Stimulated activated CD4-positive, alpha-beta T cell treated with anti-CD3 and anti-CD28 coated beads, Interleukin-2, amount 100 ng/mL, for 48 hours (primary cell): ENCODE results near the gene DACH1.
"Not testable (repeated sequence)": the region's sequence is repeated elsewhere in the genome, so short reads cannot be mapped to it uniquely, and the experiment has no call there.

ENCODE experiments used
- DNase-seq, 2 donors: peaks; one replicate each; pipeline ENCODE4 v3.0.0-alpha.2; 2020

DACH1 gene

GRCh38 chr13:71827241-71827640 lies 39.8 kb downstream of the DACH1 start:
- no peak for DNase-seq

- no peak for DNase-seq
Measured at GRCh38 chr13:71820699-71821098, 46.3 kb downstream of the DACH1 start.

GRCh38 chr13:71817335-71817734 lies 49.7 kb downstream of the DACH1 start:
- no peak for DNase-seq

GRCh38 chr13:71814806-71815360 lies 52.1 kb downstream of the DACH1 start:
- DNase-seq, result no peak

- no peak for DNase-seq
Measured at GRCh38 chr13:71813187-71813586, 53.8 kb downstream of the DACH1 start.

- no peak for DNase-seq
Measured at GRCh38 chr13:71811344-71811743, 55.7 kb downstream of the DACH1 start.

GRCh38 chr13:71808708-71809107 lies 58.3 kb downstream of the DACH1 start:
- DNase-seq, result no peak

GRCh38 chr13:71806886-71807285 lies 60.1 kb downstream of the DACH1 start:
- DNase-seq, result no peak

- no peak for DNase-seq
Measured at GRCh38 chr13:71803066-71803465, 63.9 kb downstream of the DACH1 start.

- DNase-seq, result no peak
Measured at GRCh38 chr13:71801781-71802180, 65.2 kb downstream of the DACH1 start.

GRCh38 chr13:71801165-71801760 lies 65.7 kb downstream of the DACH1 start:
- DNase-seq, result no peak

- no peak for DNase-seq
Measured at GRCh38 chr13:71799324-71799723, 67.7 kb downstream of the DACH1 start.

- DNase-seq, result no peak
Measured at GRCh38 chr13:71798707-71799106, 68.3 kb downstream of the DACH1 start.

GRCh38 chr13:71797517-71797916 lies 69.5 kb downstream of the DACH1 start:
- DNase-seq, result no peak

- DNase-seq, result no peak
Measured at GRCh38 chr13:71789693-71790329, 77.2 kb downstream of the DACH1 start.

GRCh38 chr13:71789037-71789436 lies 78.0 kb downstream of the DACH1 start:
- DNase-seq, result no peak

GRCh38 chr13:71787414-71787813 lies 79.6 kb downstream of the DACH1 start:
- DNase-seq, result no peak

GRCh38 chr13:71786875-71787274 lies 80.1 kb downstream of the DACH1 start:
- DNase-seq, result no peak

GRCh38 chr13:71785361-71785760 lies 81.6 kb downstream of the DACH1 start:
- DNase-seq, result no peak

- DNase-seq, result no peak
Measured at GRCh38 chr13:71780546-71780945, 86.5 kb downstream of the DACH1 start.

GRCh38 chr13:71778998-71779397 lies 88.0 kb downstream of the DACH1 start:
- DNase-seq, result not testable (repeated sequence)

GRCh38 chr13:71775966-71776365 lies 91.0 kb downstream of the DACH1 start:
- no peak for DNase-seq

GRCh38 chr13:71774863-71775262 lies 92.1 kb downstream of the DACH1 start:
- DNase-seq, result no peak

GRCh38 chr13:71773531-71773930 lies 93.5 kb downstream of the DACH1 start:
- DNase-seq, result no peak

- no peak for DNase-seq
Measured at GRCh38 chr13:71772361-71772760, 94.6 kb downstream of the DACH1 start.
